Measurements from ENCODE around the gene SLC6A5. TPM values are rescaled to one million over a fixed set of nuclear protein-coding genes. Genes with fewer than 3 reads are reported as not detected.

Gene SLC6A5
- total and polyA plus RNA-seq, 2 donors (not counting 3 experiments of a cell fraction or from before 2014, with no cell fraction given): not detected

DNA sequence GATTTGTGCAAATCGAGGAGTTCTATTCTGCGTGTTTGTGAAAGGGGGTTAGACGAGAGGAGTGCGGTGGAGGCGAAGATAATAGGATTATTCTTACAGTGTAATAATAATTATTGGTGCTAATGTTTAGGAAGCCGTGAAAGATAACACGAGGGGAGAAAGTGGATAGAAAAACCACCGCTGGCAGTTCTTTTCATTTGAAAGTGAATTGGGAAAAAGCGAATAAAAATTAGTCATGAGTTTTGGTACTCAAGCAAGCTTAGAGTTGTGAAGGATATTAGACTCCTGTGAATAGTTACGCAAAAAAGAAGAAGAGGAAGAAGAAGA, 575 bp downstream of the SLC6A5 start:
- ChIA-PET CTCF (interaction anchor here (2.9 kb wide), 1 partner anchor 10 kb away, joined by 12 read pairs; no protein-coding TSS in a partner anchor), POLR2A (no interaction called here)
- Histone ChIP-seq H3K4me3 (replicated peaks in 1 of 3; ENCODE audit: insufficient read depth in 1 of 3, low read depth in 1 of 3, low read length in 3 of 3) (no peak overlapping the region), H3K36me3 (ENCODE audit: control insufficient read depth in 2 of 2, extremely low read depth in 1 of 2, insufficient read depth in 2 of 2, low read length in 2 of 2) (no peaks in the 10 kb centered on the region), H3K79me2 (ENCODE audit: control insufficient read depth, insufficient read depth, low read length) (no peaks in the 10 kb centered on the region), H3K9me3 (replicated peaks; ENCODE audit: control insufficient read depth, insufficient read depth, low read length) (no peaks in the 10 kb centered on the region), H3K27me3 (ENCODE audit: control insufficient read depth in 2 of 2, insufficient read depth in 2 of 2, low read length in 2 of 2) (peaks cover 88 to 95% of the 10 kb centered on the region in 2 experiments), H3K4me2 (ENCODE audit: insufficient read depth, low read length) (no peak overlapping the region), H3K4me1 (ENCODE audit: control insufficient read depth, extremely low read depth, insufficient read depth, low read length) (no peaks in the 10 kb centered on the region), H2AFZ (ENCODE audit: low read depth, low read length) (no peak overlapping the region), H3K9ac (replicated peaks; ENCODE audit: extremely low read depth, insufficient read depth, low read length) (no peak overlapping the region), H3K27ac (ENCODE audit: insufficient read depth, low read depth, low read length) (no peak overlapping the region), H4K20me1 (replicated peaks; ENCODE audit: control insufficient read depth, extremely low read depth, insufficient read depth, low read length) (no peaks in the 10 kb centered on the region), H3K9me1 (replicated peaks; ENCODE audit: control insufficient read depth, extremely low read depth, insufficient read depth, low read length) (no peaks in the 10 kb centered on the region)
- no TSS peak for BruUV-seq (replicated peaks)
- TF ChIP-seq GATA2 (IDR thresholded peaks at IDR 0.05; ENCODE audit: insufficient read depth, insufficient read length, low read depth, low read length): no peak
- TF ChIP-seq EZH2 (IDR thresholded peaks at IDR 0.05; ENCODE audit: borderline replicate concordance, low read depth, low read length, severe bottlenecking): peak; percentile 6
- intact Hi-C loops (cut with micrococcal nuclease) (loop anchor here (10.0 kb wide), 1 partner anchor 435 kb away; the partner anchor contains the start of gene DBX1), dilution Hi-C loops (cut with MboI; ENCODE audit: extremely low pct_ligation_motif_present, low sequenced_read_pairs) (no loop called here)
- FAIRE-seq (no peak), DNase-seq (ENCODE audit: low read depth, low spot score) (no peak)

- dilution Hi-C loops (cut with MboI; ENCODE audit: extremely low pct_ligation_motif_present, low sequenced_read_pairs) (no loop called here), intact Hi-C loops (cut with micrococcal nuclease) (loop anchor here (10.0 kb wide), 1 partner anchor 436 kb away; the partner anchor contains the start of gene DBX1)
- BruUV-seq (replicated peaks): no TSS peak
- no peaks in the 10 kb centered on the region for H3K4me1 ChIP-seq (ENCODE audit: control insufficient read depth, extremely low read depth, insufficient read depth, low read length)
- peaks cover 91 to 97% of the 10 kb centered on the region in 2 experiments for H3K27me3 ChIP-seq (ENCODE audit: control insufficient read depth in 2 of 2, insufficient read depth in 2 of 2, low read length in 2 of 2)
- no peak overlapping the region for H3K4me2 ChIP-seq (ENCODE audit: insufficient read depth, low read length)
- POLR2A ChIA-PET: no interaction called here
- H3K9ac ChIP-seq (replicated peaks; ENCODE audit: extremely low read depth, insufficient read depth, low read length): no peak overlapping the region
- no peak for FAIRE-seq
- H3K27ac ChIP-seq (ENCODE audit: insufficient read depth, low read depth, low read length): no peak overlapping the region
- H3K9me1 ChIP-seq (replicated peaks; ENCODE audit: control insufficient read depth, extremely low read depth, insufficient read depth, low read length): no peaks in the 10 kb centered on the region
- CTCF ChIA-PET: interaction anchor here (2.9 kb wide), 1 partner anchor 9 kb away, joined by 12 read pairs; no protein-coding TSS in a partner anchor
- no peaks in the 10 kb centered on the region for H3K9me3 ChIP-seq (replicated peaks; ENCODE audit: control insufficient read depth, insufficient read depth, low read length)
- H3K36me3 ChIP-seq (ENCODE audit: control insufficient read depth in 2 of 2, extremely low read depth in 1 of 2, insufficient read depth in 2 of 2, low read length in 2 of 2): no peaks in the 10 kb centered on the region
- no peak overlapping the region for H2AFZ ChIP-seq (ENCODE audit: low read depth, low read length)
- DNase-seq (ENCODE audit: low read depth, low spot score): no peak
- H3K79me2 ChIP-seq (ENCODE audit: control insufficient read depth, insufficient read depth, low read length): no peaks in the 10 kb centered on the region
- no peak for TF ChIP-seq GATA2 (IDR thresholded peaks at IDR 0.05; ENCODE audit: insufficient read depth, insufficient read length, low read depth, low read length)
- TF ChIP-seq FOS (IDR thresholded peaks at IDR 0.05; ENCODE audit: borderline replicate concordance, insufficient read depth, low read length): no peak
- no peak for TF ChIP-seq CTCF (IDR thresholded peaks at IDR 0.05; ENCODE audit: extremely low read depth in 1 of 2, insufficient read depth in 1 of 2, low read depth in 1 of 2, low read length in 2 of 2)
- no peak for TF ChIP-seq POLR2AphosphoS5 (IDR thresholded peaks at IDR 0.05; ENCODE audit: insufficient read depth, low read depth, low read length)
- no peak for TF ChIP-seq EZH2 (IDR thresholded peaks at IDR 0.05; ENCODE audit: borderline replicate concordance, low read depth, low read length, severe bottlenecking)
- TF ChIP-seq, protein P1, sequence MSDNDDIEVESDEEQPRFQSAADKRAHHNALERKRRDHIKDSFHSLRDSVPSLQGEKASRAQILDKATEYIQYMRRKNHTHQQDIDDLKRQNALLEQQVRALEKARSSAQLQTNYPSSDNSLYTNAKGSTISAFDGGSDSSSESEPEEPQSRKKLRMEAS (IDR thresholded peaks at IDR 0.05; ENCODE audit: insufficient read depth, insufficient read length): no peak
- no peak for TF ChIP-seq MYC (IDR thresholded peaks at IDR 0.05; ENCODE audit: low read depth, low read length)
- H4K20me1 ChIP-seq (replicated peaks; ENCODE audit: control insufficient read depth, extremely low read depth, insufficient read depth, low read length): no peaks in the 10 kb centered on the region
- H3K4me3 ChIP-seq (replicated peaks in 1 of 3; ENCODE audit: insufficient read depth in 1 of 3, low read depth in 1 of 3, low read length in 3 of 3): no peak overlapping the region
Observed at GRCh38 chr11:20600551-20600950, 1.1 kb downstream of the SLC6A5 start.

All from endothelial cell of umbilical vein (primary cell).